ENCODE data around the gene RXRG. TPM values are rescaled to one million over a fixed set of nuclear protein-coding genes. Genes with fewer than 3 reads are reported as not detected.

RXRG gene
- total and polyA plus RNA-seq, 12 donors, result 1.2 to 16.3 (median 4.1) TPM

- Histone ChIP-seq H3K4me3 (peak overlapping the region in 4 of 10 donors; percentile 16 to 32 (median 22)), H3K36me3 (no peaks in the 10 kb centered on the region), H3K27ac (peak overlapping the region in 1 of 10 donors; percentile 26), H3K4me1 (peaks cover 0 to 23% (median 11%) of the 10 kb centered on the region in 9 donors), H3K9me3 (no peaks in the 10 kb centered on the region), H3K27me3 (peaks cover 0 to 97% (median 0%) of the 10 kb centered on the region in 7 donors)
- ATAC-seq (peak; percentile 86 to 95 (median 93)), DNase-seq (peak; percentile 81 to 83)
- intact Hi-C loops (cut with DNase I), result loop anchor here in 9 of 10 donors (1.0 to 10.0 kb wide), 8 partner anchors 194 to 772 kb away; partner anchors contain the start of gene FAM78B (in 1 of the 9)
- TF ChIP-seq CTCF (IDR thresholded peaks at IDR 0.05), result peak; percentile 86 to 98 (median 97)
- WGBS, 2 donors, result 22 to 29% methylated on average over 19 of the region's 19 CpGs
These were observed 52.0 kb downstream of the RXRG start for GRCh38 chr1:165392634-165393571.

- Histone ChIP-seq H3K4me3 (no peak overlapping the region), H3K4me1 (peaks cover 0 to 19% (median 10%) of the 10 kb centered on the region in 9 donors), H3K27me3 (peaks cover 0 to 91% (median 0%) of the 10 kb centered on the region in 7 donors), H3K27ac (no peak overlapping the region), H3K36me3 (no peaks in the 10 kb centered on the region), H3K9me3 (no peaks in the 10 kb centered on the region)
- TF ChIP-seq CTCF (IDR thresholded peaks at IDR 0.05), result no peak
- DNase-seq (no peak), ATAC-seq (no peak)
- intact Hi-C loops (cut with DNase I), result loop anchor here in 8 of 10 donors (5.0 to 10.0 kb wide), 5 partner anchors 198 to 775 kb away; partner anchors contain the start of gene FAM78B (in 1 of the 8)
- 89 to 96% methylated on average over 2 of the region's 2 CpGs for WGBS, 2 donors
These were observed 55.3 kb downstream of the RXRG start for GRCh38 chr1:165389609-165390008.

- DNase-seq (no peak), ATAC-seq (no peak)
- no peak overlapping the region for H3K4me3 ChIP-seq
- peaks cover 0 to 90% (median 0%) of the 10 kb centered on the region in 7 donors for H3K27me3 ChIP-seq
- H3K27ac ChIP-seq, result no peak overlapping the region
- TF ChIP-seq CTCF (IDR thresholded peaks at IDR 0.05), result no peak
- no peaks in the 10 kb centered on the region for H3K36me3 ChIP-seq
- 60 to 66% methylated on average over 2 of the region's 2 CpGs for WGBS, 2 donors
- no peaks in the 10 kb centered on the region for H3K9me3 ChIP-seq
- peaks cover 0 to 27% (median 11%) of the 10 kb centered on the region in 9 donors for H3K4me1 ChIP-seq
- intact Hi-C loops (cut with DNase I), result no loop called here
These were observed 57.0 kb downstream of the RXRG start for GRCh38 chr1:165387961-165388360.

GRCh38 chr1:165387505-165387904, 57.4 kb downstream of the RXRG start:
- ATAC-seq (peak in 3 of 8 donors; percentile 14 to 61 (median 40)), DNase-seq (no peak)
- no peak for TF ChIP-seq CTCF (IDR thresholded peaks at IDR 0.05)
- H3K27ac ChIP-seq, result no peak overlapping the region
- H3K4me1 ChIP-seq, result peaks cover 0 to 30% (median 8%) of the 10 kb centered on the region in 9 donors
- no peaks in the 10 kb centered on the region for H3K9me3 ChIP-seq
- H3K4me3 ChIP-seq, result no peak overlapping the region
- intact Hi-C loops (cut with DNase I), result no loop called here
- H3K36me3 ChIP-seq, result no peaks in the 10 kb centered on the region
- peaks cover 0 to 90% (median 0%) of the 10 kb centered on the region in 7 donors for H3K27me3 ChIP-seq
- WGBS, 2 donors, result 65 to 76% methylated on average over 2 of the region's 2 CpGs
